Measurements from ENCODE around the gene MPHOSPH8.

GRCh38 chr13:19657872-19658591, 24.6 kb downstream of the MPHOSPH8 start:
- TF ChIP-seq EGR1 (IDR thresholded peaks at IDR 0.05; ENCODE audit: low read depth in 2 of 2) (no peak), CTCF (IDR thresholded peaks at IDR 0.05; ENCODE audit: low read depth, low read length, missing input control) (no peak), JUND (IDR thresholded peaks at IDR 0.05) (no peak), GABPA (IDR thresholded peaks at IDR 0.05 in 1 of 2, conservative IDR thresholded peaks at IDR 0.05 in 1 of 2) (no peak), NR2F2 (IDR thresholded peaks at IDR 0.05) (no peak)
- TF ChIP-seq, protein P1, sequence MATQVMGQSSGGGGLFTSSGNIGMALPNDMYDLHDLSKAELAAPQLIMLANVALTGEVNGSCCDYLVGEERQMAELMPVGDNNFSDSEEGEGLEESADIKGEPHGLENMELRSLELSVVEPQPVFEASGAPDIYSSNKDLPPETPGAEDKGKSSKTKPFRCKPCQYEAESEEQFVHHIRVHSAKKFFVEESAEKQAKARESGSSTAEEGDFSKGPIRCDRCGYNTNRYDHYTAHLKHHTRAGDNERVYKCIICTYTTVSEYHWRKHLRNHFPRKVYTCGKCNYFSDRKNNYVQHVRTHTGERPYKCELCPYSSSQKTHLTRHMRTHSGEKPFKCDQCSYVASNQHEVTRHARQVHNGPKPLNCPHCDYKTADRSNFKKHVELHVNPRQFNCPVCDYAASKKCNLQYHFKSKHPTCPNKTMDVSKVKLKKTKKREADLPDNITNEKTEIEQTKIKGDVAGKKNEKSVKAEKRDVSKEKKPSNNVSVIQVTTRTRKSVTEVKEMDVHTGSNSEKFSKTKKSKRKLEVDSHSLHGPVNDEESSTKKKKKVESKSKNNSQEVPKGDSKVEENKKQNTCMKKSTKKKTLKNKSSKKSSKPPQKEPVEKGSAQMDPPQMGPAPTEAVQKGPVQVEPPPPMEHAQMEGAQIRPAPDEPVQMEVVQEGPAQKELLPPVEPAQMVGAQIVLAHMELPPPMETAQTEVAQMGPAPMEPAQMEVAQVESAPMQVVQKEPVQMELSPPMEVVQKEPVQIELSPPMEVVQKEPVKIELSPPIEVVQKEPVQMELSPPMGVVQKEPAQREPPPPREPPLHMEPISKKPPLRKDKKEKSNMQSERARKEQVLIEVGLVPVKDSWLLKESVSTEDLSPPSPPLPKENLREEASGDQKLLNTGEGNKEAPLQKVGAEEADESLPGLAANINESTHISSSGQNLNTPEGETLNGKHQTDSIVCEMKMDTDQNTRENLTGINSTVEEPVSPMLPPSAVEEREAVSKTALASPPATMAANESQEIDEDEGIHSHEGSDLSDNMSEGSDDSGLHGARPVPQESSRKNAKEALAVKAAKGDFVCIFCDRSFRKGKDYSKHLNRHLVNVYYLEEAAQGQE (IDR thresholded peaks at IDR 0.05), result no peak
- TF ChIP-seq, protein P2, sequence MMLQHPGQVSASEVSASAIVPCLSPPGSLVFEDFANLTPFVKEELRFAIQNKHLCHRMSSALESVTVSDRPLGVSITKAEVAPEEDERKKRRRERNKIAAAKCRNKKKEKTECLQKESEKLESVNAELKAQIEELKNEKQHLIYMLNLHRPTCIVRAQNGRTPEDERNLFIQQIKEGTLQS (IDR thresholded peaks at IDR 0.05), result no peak

Data from liver (tissue), 3 donors.